Placental epithelial cell (primary cell): Measurements from ENCODE around the gene SND1. TPM values are rescaled to one million over a fixed set of nuclear protein-coding genes. Genes with fewer than 3 reads are reported as not detected.

ENCODE experiments used
- small RNA-seq: library from RNA; depleted of rRNA; stranded (forward); fragments of <200 nt; gene quantifications from one replicate; pipeline ENCODE3, GENCODE V24; 2012
- total RNA-seq: library from RNA; depleted of rRNA; stranded (reverse); fragments of >200 nt; gene quantifications from 2 replicates; pipeline ENCODE4 v1.2.3, GENCODE V29; 2012

SND1 gene
- total RNA-seq = 283 and 308 TPM in 2 replicates

DNA sequence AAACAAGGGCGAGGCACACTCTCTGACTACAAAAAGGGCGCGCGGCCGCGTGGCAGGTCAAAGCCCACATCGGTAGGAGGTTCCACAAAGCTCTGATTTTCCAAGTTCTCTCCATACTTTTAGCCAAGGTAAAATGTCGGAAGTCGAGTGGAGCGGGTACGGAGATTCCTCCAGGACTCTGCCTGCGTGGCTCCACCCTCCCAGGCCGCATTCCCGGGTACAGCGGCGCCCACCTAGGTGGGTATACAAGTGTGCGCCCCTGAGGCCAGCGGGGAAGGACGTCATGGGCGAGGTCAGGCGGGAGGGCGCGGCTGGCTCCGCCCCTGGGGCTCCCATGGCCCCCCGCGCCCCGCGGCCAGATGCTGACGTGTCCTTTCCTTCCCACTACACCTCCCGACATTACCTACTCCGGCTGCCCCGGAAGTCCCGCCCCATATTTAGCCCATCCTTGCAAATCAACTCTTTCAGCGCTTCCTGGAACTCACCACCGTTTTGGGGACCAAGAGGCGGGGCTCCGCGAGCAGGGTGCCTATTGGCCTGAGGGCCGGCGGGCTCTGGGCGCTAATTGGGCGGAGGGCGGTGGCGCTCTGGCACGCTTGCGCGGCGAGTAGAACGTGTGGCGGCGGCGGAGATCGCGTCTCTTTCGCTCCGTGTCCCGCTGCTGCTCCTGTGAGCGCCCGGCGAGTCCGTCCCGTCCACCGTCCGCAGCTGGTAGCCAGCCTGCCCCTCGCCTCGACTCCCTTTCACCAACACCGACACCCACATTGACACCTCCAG, at the start of gene SND1:
Gene SND1 (plus strand): TSS at position 639 of the 777 bp plus-strand sequence. CDS start 180 bp downstream, outside the sequence.

DNA sequence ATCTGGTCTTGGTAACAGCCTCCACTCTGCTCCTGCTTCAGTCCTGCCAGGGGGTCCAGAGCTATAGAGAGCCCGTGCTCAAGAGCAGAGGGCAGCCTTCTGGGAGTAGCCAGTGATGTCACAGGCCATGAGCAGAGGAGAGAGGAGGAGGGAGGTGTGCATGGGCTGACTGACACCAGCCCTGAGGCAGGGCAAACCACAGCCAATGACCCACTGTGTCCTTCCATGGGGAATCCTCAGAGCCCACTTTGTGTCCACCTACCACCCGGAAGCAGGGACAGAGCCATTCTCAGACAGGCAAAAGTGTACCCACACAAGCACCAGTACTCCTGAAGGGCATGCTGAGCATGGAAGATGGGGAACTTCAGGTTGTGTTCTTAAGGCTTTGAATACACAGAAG, 34.0 kb upstream of the SND1 start, which contains the start of gene PAX4:
Gene PAX4 (minus strand): TSS at position 101 of the 400 bp plus-strand sequence. CDS start 2,214 bp downstream, outside the sequence.

DNA sequence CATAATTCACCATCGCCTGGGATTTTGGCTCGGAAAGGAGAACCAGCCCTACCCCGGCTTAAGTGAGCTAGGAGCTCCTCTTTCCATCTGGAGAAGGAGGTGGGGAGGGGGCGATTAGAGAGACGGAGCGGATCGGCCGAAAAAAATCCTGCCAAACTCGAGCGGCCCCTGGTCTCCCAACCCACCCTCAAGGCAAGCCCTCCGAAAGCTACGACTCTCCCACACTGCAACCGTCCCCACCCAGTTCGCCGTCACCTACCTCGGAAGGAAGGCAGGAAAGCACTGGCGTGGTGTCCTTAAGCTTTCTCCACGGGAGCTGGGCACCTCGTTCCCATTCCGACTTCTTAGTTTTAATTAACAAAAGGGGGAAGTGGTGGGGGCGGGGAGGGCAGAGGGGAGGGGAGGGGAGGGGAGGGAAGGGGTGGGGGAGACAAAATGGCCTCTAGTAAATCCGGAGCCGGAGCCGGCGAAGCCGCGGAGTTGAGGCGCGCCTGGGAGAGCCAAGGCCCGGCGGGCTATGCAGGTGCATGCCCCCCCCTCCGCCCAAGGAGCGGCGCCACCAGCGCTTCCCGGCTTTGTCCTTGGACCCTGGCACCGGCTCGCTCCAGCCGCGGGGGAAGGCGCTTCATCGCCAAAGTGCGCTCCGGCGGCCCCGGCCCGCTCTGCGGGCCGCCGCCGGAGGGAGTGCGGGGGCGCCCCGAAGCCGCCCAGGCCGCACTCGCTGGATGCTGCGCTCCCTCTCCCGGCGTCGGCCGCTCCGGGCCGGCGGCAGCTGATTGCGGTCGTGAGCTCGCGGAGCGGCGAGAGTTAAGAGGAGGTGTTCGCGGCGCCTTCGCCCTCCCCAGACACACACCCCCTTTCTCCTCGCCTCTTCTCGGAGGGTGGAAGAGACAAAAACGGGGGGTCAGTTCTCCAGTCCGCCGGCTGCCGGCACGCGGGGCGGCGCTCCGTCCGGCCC, 378.9 kb downstream of the SND1 start, which contains the start of gene LRRC4:
Gene LRRC4 (minus strand): TSS at position 784 of the 958 bp plus-strand sequence. CDS start 797 bp downstream, outside the sequence.

Small RNA genes lying within 50 kb of the gene (small RNA-seq; reads per million reads assigned to genes)
- gene MIR593 = not detected

Other genes with a start within 250 kb of the SND1 start
- 20.8 and 22.7 TPM in 2 replicates for gene GCC1, start 66.6 kb upstream of the SND1 start, total RNA-seq
- gene ARF5, start 63.8 kb upstream of the SND1 start, total RNA-seq = 186 and 264 TPM in 2 replicates
- 0.98 and 2.0 TPM in 2 replicates for gene FSCN3, start 58.5 kb upstream of the SND1 start, total RNA-seq
- not detected in 2 replicates for gene PAX4, start 34.1 kb upstream of the SND1 start, total RNA-seq